ENCODE measurements around the gene BLTP3B.
"Not testable (repeated sequence)": the region's sequence is repeated elsewhere in the genome, so short reads cannot be mapped to it uniquely, and the experiment has no call there.

The BLTP3B gene

GRCh38 chr12:100142851-100143559, at the start of gene BLTP3B:
TSS of gene BLTP3B (minus strand) at chr12:100142874. CDS start at chr12:100142635, 239 bp downstream.
- peak; percentile 57 for DNase-seq

- no peak for DNase-seq
These were observed 47.1 kb upstream of the BLTP3B start for GRCh38 chr12:100189636-100190394.

- DNase-seq: not testable (repeated sequence)
These were observed 46.4 kb upstream of the BLTP3B start for GRCh38 chr12:100188888-100189635.

GRCh38 chr12:100187857-100188519, 45.3 kb upstream of the BLTP3B start:
- DNase-seq: no peak

GRCh38 chr12:100187068-100187467, 44.4 kb upstream of the BLTP3B start:
- no peak for DNase-seq

- DNase-seq: no peak
These were observed 43.4 kb upstream of the BLTP3B start for GRCh38 chr12:100186071-100186470.

- no peak for DNase-seq
These were observed 42.8 kb upstream of the BLTP3B start for GRCh38 chr12:100185361-100185894.

GRCh38 chr12:100184549-100185145, 42.0 kb upstream of the BLTP3B start:
- no peak for DNase-seq

- no peak for DNase-seq
These were observed 36.6 kb upstream of the BLTP3B start for GRCh38 chr12:100179252-100179651.

- not testable (repeated sequence) for DNase-seq
These were observed 33.8 kb upstream of the BLTP3B start for GRCh38 chr12:100176493-100176892.

- DNase-seq: no peak
These were observed 31.8 kb upstream of the BLTP3B start for GRCh38 chr12:100174495-100174894.

GRCh38 chr12:100173111-100173510, 30.4 kb upstream of the BLTP3B start:
- no peak for DNase-seq

GRCh38 chr12:100171248-100171647, 28.6 kb upstream of the BLTP3B start:
- DNase-seq: no peak

GRCh38 chr12:100170313-100170858, 27.7 kb upstream of the BLTP3B start:
- no peak for DNase-seq

- DNase-seq: no peak
These were observed 26.7 kb upstream of the BLTP3B start for GRCh38 chr12:100169345-100169744.

- no peak for DNase-seq
These were observed 25.9 kb upstream of the BLTP3B start for GRCh38 chr12:100168562-100168961.

GRCh38 chr12:100166232-100166631, 23.6 kb upstream of the BLTP3B start:
- no peak for DNase-seq

- DNase-seq: no peak
These were observed 22.7 kb upstream of the BLTP3B start for GRCh38 chr12:100165356-100165755.

- no peak for DNase-seq
These were observed 21.6 kb upstream of the BLTP3B start for GRCh38 chr12:100164153-100164704.

- peak; percentile 8 for DNase-seq
These were observed 20.9 kb upstream of the BLTP3B start for GRCh38 chr12:100163416-100164152.
